Suprapubic skin (tissue), 4 donors: ENCODE data around the gene PRKCE.

Source experiments
- EP300 ChIP-seq: sonication (generic); formaldehyde crosslinking; IDR thresholded peaks from one replicate; pipeline ENCODE4 v1.6.1; 2017; ENCODE audit warnings: antibody characterized with exemption
- POLR2A ChIP-seq, 2 donors: fragments of 450-650 bp; IDR thresholded peaks; one replicate each; pipeline ENCODE4 v1.6.1; 2017; ENCODE audit warnings: antibody characterized with exemption in 2 of 2, mild to moderate bottlenecking in 2 of 2, moderate library complexity in 2 of 2
- POLR2AphosphoS5 ChIP-seq, 3 donors: sonication (generic); formaldehyde crosslinking; IDR thresholded peaks; one replicate each; pipeline ENCODE4 v1.6.1; 2017; ENCODE audit warnings: antibody characterized with exemption in 3 of 3
- TF ChIP-seq, protein P1 (sequence below), 2 donors: fragments of 200-600 bp in 1 of 2; fragments of 450-650 bp in 1 of 2; sonication (generic) in 1 of 2; IDR thresholded peaks; one replicate each; pipeline ENCODE4 v1.5.1; 2016 to 2019; ENCODE audit warnings: antibody characterized with exemption in 2 of 2, mild to moderate bottlenecking in 1 of 2, moderate library complexity in 1 of 2

DNA sequence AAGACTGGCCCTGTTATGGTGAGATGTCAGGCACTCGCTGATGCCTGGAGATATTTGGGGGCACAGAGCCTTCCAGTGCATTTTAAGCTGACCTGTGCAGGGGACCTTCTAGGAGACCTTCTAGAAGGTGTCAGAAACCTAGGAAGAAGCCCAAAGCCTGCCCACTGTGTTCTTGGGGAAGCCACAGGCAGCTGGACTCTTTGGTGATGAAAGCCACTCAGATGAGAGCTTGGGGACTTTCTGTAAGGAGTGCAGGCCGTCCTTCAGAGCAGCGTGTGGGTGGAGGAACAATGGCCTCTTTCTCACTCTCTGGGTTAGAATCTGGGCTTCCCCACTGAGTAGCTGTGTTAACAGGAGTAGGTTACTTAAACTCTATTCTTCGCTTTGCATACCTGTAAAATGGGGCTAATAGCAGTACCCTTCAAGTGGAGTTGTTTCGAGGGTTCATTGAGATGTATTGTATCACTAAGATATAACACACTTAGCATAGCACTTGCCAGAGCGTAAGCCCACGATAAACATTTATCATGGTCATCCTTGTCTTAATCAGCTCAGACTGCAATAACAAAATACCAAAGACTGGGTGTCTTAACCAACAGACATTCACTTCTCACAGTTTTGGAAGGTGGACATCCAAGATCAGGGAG, 323.4 kb downstream of the PRKCE start:
- TF ChIP-seq, protein P1, sequence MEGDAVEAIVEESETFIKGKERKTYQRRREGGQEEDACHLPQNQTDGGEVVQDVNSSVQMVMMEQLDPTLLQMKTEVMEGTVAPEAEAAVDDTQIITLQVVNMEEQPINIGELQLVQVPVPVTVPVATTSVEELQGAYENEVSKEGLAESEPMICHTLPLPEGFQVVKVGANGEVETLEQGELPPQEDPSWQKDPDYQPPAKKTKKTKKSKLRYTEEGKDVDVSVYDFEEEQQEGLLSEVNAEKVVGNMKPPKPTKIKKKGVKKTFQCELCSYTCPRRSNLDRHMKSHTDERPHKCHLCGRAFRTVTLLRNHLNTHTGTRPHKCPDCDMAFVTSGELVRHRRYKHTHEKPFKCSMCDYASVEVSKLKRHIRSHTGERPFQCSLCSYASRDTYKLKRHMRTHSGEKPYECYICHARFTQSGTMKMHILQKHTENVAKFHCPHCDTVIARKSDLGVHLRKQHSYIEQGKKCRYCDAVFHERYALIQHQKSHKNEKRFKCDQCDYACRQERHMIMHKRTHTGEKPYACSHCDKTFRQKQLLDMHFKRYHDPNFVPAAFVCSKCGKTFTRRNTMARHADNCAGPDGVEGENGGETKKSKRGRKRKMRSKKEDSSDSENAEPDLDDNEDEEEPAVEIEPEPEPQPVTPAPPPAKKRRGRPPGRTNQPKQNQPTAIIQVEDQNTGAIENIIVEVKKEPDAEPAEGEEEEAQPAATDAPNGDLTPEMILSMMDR (IDR thresholded peaks at IDR 0.05): no peak
- TF ChIP-seq POLR2A (IDR thresholded peaks at IDR 0.05) (no peak), POLR2AphosphoS5 (IDR thresholded peaks at IDR 0.05) (no peak), EP300 (no peak)
